DMS79 treated with DMSO at 0.1 percent for 48 hours (cell line): Measurements from ENCODE around the gene SPSB1.
"Not testable (repeated sequence)": the region's sequence is repeated elsewhere in the genome, so short reads cannot be mapped to it uniquely, and the experiment has no call there.

Experiments used
- DNase-seq: peaks from one replicate; lab custom pipeline; 2025; lab: John Stamatoyannopoulos, UW

Gene SPSB1

GRCh38 chr1:9279172-9279840 lies 13.4 kb upstream of the SPSB1 start:
- no peak for DNase-seq

GRCh38 chr1:9280015-9280860 lies 12.5 kb upstream of the SPSB1 start:
- no peak for DNase-seq

DNA sequence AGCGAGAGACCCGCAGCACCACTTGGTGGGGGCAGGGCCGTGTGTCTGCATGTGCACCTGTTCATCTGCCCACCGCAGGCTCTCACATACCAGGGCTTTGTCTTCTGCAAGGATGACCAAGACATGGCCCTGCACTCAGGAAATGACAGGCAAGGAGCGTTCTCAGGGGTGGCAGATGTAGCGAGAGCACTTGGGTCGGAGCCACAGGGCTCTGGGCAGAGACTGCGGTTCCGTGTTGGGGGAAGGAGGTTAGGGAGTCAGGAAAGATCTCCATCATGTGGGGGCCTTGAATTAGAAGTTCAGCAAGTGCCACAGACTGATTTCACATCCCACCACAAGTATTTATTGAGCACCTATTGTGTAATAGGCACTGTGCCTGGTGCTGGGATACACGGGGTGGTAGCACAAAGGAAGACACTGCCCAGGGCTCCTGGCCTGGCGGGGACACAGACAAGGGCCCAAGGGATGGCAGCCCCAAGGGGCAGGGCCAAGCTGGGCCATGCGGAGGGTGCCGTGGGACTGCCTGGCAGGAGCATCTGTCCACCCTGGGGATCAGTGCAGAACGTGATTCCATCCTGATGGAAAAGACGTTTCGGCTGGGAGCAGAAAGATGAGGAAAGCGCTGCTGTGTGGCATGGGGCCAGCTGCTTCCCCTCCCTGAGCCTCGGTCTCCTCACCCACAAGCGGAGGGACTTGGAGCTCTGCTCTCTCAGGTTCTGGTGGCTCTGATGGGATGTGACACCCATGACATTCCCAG lies 11.4 kb upstream of the SPSB1 start:
- DNase-seq, result no peak

DNA sequence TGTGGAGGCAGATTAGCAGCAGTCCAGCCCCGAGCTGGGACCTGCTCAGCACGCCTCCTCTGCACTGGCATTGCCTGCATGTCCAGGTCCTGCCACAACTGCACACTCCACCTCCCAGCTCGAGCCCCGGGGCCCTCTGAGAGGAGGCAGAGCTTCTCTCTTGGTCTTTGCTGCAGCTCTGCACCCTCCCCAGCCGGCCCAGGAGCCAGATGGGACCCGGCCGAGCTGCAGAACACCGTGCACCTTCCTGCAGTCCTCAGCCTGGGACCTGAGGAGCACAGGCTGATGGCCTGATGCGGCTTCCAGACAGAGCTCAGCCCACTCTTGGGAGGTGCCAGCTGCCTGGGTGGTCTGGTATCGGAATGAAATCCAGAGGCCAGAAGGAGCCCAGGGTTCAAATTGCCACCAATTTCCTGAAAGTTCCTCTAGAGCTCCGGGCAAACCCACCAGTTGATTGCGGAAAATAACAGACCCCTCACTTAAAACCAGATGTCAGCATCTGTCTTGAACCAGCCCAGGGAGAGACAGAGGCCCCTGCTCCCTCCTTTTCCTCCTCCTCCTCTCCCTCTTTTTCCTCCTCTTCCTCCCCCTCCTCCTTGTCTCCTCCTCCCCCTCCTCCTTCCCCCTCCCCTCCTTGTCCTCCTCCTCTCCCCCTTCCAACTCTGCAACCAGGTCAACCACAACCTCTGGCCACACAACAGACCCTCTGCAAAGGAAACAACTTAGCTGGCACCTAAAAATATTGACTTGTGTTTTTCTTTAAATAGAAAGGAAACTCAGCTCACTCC lies 10.6 kb upstream of the SPSB1 start:
- no peak for DNase-seq

GRCh38 chr1:9282696-9282955 lies 10.1 kb upstream of the SPSB1 start:
- DNase-seq, result no peak

- no peak for DNase-seq
Observed at GRCh38 chr1:9284061-9284460, 8.6 kb upstream of the SPSB1 start.

DNA sequence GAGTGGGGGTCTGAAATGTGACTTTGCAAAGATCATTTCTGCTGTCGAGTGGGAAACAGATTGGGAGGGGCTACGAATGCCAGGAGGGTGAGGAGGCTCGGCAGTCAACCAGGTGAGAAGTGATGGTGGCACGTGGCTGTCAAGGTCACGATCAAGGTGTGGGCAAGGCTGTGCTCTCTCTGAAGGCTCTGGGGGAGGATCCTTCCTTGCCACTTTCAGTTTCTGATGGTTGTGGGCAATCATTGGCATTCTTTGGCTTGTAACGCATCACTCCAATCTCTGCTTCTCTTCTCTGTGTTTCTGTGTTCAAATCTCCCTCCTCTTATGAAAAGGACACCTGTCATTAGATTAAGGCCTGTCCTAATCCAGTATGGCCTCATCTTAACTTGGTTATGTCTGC lies 6.1 kb upstream of the SPSB1 start:
- DNase-seq, result no peak

DNA sequence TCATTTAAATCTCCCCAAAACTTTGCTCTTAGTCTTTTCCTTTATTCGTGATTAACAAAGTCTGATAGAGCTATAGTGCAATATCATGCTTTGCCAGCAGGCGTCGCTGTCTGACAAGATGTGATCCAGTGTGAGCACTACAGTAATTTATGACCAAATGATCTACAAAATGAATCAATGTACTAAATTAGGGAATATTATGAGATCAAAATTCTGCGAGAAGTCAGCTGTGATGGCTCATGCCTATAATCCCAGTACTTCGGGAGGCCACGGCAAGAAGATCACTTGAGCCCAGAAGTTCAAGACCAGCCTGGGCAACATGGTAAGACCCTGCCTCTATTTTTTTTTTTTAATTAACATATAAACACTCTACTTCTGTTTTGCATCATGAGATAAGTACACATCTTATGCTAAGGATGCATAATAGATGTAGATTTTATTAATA lies 3.6 kb upstream of the SPSB1 start:
- peak; percentile 5 for DNase-seq

- DNase-seq, result no peak
Observed at GRCh38 chr1:9289711-9290485, 2.8 kb upstream of the SPSB1 start.

DNA sequence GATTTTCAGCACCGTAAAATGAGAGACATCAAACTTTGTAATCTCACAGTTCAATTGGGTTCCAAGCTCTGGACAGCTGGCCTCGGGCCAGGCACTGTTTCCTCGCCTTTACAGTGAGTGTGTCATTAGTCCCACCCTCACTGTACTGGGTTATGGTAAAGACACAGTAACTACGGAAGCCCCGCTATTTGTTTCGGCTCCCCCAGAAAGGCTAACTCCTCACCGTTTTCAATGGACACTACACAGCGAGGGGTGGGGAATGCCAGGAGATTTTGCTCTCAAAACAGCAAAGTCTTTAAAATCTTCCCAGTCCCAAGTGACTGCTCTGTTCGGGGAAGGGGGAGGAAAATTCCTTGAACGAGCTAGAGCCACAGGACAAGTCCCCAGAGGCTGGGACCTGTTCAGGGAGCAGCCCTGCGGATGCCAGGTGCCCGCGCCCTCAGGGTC lies 757 bp upstream of the SPSB1 start:
- DNase-seq, result peak; percentile 59

DNA sequence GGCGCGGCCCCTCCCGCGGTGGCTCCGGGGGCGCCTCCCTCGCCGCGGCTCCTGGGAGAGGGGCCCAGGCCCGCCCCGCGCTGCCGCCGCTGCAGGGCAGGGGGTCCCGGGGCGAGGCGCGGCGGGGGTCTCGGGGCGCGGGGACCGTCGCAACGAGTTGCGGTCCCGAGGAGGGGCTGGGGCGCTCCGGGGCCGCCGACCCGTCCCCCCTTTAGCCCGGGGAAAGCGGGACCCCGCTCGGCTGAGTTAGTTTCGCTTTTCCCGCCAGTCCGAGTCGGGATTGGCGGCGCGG lies 493 bp downstream of the SPSB1 start:
- DNase-seq, result no peak

DNA sequence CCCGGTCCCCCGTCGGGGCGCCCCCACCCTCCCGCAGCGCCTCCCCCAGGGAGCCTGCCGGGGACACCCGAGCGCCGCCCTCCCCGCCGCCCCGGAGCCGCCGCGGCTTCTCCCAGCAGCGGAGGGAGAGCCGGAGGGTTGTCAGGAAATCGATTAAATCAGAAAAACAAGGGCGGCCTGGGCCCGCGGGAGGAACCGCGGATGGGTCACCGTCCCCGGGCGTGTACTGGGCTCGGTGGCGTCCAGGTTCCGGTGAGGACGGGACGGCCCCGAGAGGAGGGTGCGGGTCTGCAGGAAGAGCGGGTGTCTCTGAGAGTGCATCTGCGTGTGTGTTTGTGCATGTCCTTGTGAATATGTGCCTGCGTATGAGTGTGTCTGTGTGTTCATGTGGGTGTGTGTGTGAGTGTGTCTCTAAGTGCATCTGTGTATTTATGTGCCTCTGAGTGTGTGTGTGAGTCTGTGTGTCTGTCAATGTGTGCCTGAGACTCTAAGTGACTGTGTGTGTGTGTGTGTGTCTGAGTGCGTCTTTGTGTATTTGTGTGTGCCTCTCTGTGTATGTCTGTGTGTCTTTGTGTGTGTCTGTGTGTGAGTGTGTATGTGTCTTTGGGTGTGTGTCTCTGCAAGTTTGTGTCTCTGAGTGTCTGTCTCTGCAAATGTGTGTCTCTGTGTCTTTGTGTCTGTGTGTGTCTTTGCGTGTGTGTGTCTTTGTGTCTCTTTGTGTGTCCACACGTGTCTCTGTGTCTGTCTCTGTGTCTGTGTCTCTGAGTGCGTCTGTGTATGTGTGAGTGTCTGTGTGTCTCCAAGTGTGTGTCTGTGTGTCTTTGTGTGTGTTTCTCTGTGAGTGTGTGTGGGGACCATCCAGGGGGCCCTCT lies 1.1 kb downstream of the SPSB1 start:
- peak; percentile 42 for DNase-seq

- DNase-seq, result no peak
Observed at GRCh38 chr1:9294405-9294773, 1.7 kb downstream of the SPSB1 start.

DNA sequence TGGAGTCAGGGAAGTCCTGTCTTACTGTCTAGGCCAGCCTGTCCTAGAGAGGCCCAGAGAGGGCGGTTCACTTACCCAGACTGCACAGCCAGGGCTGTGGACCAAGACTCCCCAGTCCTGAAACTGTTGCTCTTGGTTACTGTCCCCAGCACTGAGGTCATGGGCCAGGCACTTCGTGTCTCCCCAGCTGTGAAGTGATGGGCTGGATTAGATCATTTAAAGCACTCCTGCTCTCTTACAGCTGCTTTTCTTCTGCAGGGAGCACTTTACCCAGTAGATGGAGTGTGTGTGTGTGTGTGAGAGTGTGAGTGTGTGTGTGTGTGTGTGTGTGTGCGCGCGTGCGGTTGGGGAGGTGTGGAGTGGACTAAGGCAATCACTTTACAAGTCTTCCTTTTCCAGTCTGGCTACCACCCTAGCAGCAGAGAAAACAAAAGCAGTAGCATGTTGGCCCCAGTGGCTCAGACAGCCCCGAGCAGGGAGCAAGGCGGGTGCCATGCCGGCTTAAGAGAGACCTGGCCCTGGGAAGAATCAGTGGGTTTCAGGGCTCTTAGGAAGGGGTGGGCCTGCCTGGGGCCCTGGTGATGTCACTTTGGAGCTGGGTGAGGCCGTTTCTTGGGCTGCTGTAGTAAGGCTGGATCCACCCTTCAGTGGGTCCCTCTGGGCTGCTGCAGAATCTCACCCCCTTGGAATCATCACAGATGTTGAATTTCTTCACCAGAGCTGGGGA lies 2.4 kb downstream of the SPSB1 start:
- DNase-seq, result peak; percentile 21

GRCh38 chr1:9295884-9296283 lies 3.2 kb downstream of the SPSB1 start:
- DNase-seq, result no peak

DNA sequence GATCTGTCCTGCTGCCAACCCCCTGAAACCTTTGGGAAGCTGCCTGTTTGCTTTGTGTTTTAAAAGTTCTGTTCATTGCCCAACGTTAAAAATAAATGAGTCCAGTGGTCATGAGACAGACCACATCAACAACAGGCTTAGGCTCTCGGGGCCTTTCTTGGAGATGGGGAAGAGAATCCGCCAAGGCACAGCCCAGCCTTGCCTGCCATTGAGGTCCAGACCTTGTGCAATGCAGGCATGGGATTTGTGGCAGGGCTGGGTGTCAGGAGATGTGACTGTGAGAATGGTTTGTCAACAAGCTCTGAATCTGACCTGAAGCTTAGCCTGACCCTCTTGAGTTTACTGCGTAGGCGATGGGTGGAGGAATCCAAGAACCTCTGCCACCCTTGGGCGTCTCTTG lies 4.2 kb downstream of the SPSB1 start:
- DNase-seq, result no peak

GRCh38 chr1:9297831-9298230 lies 5.1 kb downstream of the SPSB1 start:
- peak; percentile 91 for DNase-seq

DNA sequence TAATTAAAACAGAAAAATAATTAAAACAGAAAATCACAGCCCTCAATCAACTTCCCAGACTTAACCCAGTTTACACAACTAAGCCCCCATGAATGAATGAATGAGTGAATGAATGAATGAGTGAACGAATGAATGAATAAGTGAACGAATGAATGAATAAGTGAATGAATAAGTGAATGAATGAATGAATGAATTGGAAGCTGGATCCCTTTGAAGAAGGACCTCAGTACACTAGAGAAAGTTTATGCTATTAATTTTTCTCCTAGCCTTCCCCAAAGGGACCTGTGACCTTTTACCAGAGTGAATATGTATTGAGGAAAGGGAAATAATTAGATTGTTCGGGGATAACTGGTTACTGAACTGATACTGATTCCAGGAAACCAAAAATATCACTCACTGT lies 5.6 kb downstream of the SPSB1 start:
- DNase-seq, result no peak

DNA sequence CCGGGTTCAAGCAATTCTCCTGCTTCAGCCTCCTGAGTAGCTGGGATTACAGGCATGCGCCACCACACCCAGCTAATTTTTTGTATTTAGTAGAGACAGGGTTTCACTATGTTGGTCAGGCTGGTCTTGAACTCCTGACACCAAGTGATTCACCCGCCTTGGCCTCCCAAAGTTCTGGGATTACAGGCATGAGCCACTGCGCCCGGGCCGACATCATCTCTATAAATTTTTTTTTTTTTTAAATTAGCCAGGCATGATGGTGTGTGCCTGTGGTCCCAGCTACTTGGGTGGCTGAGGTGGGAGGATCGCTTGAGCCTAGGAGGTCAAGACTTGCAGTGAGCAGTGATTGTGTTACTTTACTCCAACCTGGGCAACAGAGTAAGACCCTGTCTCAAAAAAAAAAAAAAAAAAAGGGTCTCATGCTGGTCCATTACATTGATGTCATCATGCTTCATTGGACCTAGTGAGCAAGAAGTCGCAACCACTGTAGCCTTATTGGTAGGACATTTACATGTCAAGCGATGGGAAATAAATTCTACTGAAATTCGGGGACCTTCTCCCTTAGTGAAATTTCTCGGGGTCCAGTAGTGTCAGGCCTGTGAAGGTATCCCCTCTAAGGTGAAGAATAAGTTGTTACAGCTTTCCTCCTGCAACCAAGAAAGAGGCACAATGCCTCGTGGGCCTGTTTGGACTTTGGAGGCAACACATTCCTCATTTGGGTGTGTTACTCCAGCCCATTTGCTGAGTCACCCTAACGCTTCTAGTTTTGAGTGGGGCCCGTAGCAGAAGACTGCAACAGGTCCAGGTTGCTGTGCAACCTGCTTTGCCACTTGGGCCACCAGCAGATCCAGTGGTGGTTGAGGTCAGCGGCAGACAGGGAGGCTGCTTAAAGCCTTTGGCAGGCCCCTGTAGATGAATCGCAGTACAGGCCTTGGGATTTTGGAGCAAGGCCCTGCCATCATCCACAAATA lies 7.2 kb downstream of the SPSB1 start:
- DNase-seq, result not testable (repeated sequence)
